ENCODE results near the gene SBNO1. TPM values are rescaled to one million over a fixed set of nuclear protein-coding genes. Genes with fewer than 3 reads are reported as not detected.
"Not testable (repeated sequence)": the region's sequence is repeated elsewhere in the genome, so short reads cannot be mapped to it uniquely, and the experiment has no call there.

SBNO1 gene
- total RNA-seq, 2 donors from 2014 or later: 16.7 to 19.8 TPM

GRCh38 chr12:123387508-123388176, 23.0 kb upstream of the SBNO1 start:
- peaks cover 24% of the 10 kb centered on the region for H3K36me3 ChIP-seq
- no peaks in the 10 kb centered on the region for H3K9me3 ChIP-seq
- peak overlapping the region; percentile 92 to 97 for H3K27ac ChIP-seq
- H3K4me3 ChIP-seq: peak overlapping the region in 1 of 2 donors; percentile 67
- H3K4me1 ChIP-seq: peaks cover 0 to 45% of the 10 kb centered on the region in 2 donors
- no peak for TF ChIP-seq CTCF (IDR thresholded peaks at IDR 0.05)
- DNase-seq (ENCODE audit: low spot score): no peak
- no peaks in the 10 kb centered on the region for H3K27me3 ChIP-seq

- H3K4me1 ChIP-seq: peaks cover 0 to 33% of the 10 kb centered on the region in 2 donors
- H3K4me3 ChIP-seq; H3K27ac ChIP-seq; H3K9me3 ChIP-seq; H3K27me3 ChIP-seq; H3K36me3 ChIP-seq; DNase-seq (ENCODE audit: low spot score): not testable (repeated sequence)
Observed at GRCh38 chr12:123385536-123385935, 20.9 kb upstream of the SBNO1 start.

- DNase-seq (ENCODE audit: low spot score): no peak
Observed at GRCh38 chr12:123384994-123385376, 20.3 kb upstream of the SBNO1 start.

GRCh38 chr12:123384318-123384993, 19.8 kb upstream of the SBNO1 start:
- Histone ChIP-seq H3K27ac (peak overlapping the region; percentile 77 to 79), H3K9me3 (no peaks in the 10 kb centered on the region), H3K36me3 (no peaks in the 10 kb centered on the region), H3K4me1 (peaks cover 0 to 22% of the 10 kb centered on the region in 2 donors), H3K27me3 (no peaks in the 10 kb centered on the region), H3K4me3 (peak overlapping the region; percentile 68 to 84)
- no peak for TF ChIP-seq CTCF (IDR thresholded peaks at IDR 0.05)
- DNase-seq (ENCODE audit: low spot score): no peak

More at GRCh38 chr12:123384994-123385376, 20.3 kb upstream of the SBNO1 start:
- no peak overlapping the region for H3K27ac ChIP-seq
- no peaks in the 10 kb centered on the region for H3K9me3 ChIP-seq
- no peaks in the 10 kb centered on the region for H3K36me3 ChIP-seq
- no peaks in the 10 kb centered on the region for H3K27me3 ChIP-seq
- H3K4me3 ChIP-seq: peak overlapping the region in 1 of 2 donors; percentile 84
- no peak for TF ChIP-seq CTCF (IDR thresholded peaks at IDR 0.05)
- peaks cover 0 to 27% of the 10 kb centered on the region in 2 donors for H3K4me1 ChIP-seq

GRCh38 chr12:123382684-123383083, 18.0 kb upstream of the SBNO1 start:
- H3K4me3 ChIP-seq: no peak overlapping the region
- no peaks in the 10 kb centered on the region for H3K36me3 ChIP-seq
- H3K9me3 ChIP-seq: no peaks in the 10 kb centered on the region
- peaks cover 0 to 14% of the 10 kb centered on the region in 2 donors for H3K4me1 ChIP-seq
- no peak overlapping the region for H3K27ac ChIP-seq
- H3K27me3 ChIP-seq: no peaks in the 10 kb centered on the region
- DNase-seq (ENCODE audit: low spot score): no peak
- TF ChIP-seq CTCF (IDR thresholded peaks at IDR 0.05): no peak

- Histone ChIP-seq H3K4me3 (no peak overlapping the region), H3K27ac (no peak overlapping the region), H3K4me1 (peaks cover 0 to 1% of the 10 kb centered on the region in 2 donors), H3K36me3 (no peaks in the 10 kb centered on the region), H3K9me3 (no peaks in the 10 kb centered on the region), H3K27me3 (no peaks in the 10 kb centered on the region)
- no peak for TF ChIP-seq CTCF (IDR thresholded peaks at IDR 0.05)
- DNase-seq (ENCODE audit: low spot score): no peak
Observed at GRCh38 chr12:123379391-123379790, 14.7 kb upstream of the SBNO1 start.

- H3K9me3 ChIP-seq; H3K4me1 ChIP-seq; H3K27me3 ChIP-seq; H3K36me3 ChIP-seq; H3K27ac ChIP-seq; DNase-seq (ENCODE audit: low spot score); H3K4me3 ChIP-seq: not testable (repeated sequence)
Observed at GRCh38 chr12:123372415-123372814, 7.8 kb upstream of the SBNO1 start.

- H3K27me3 ChIP-seq; H3K4me1 ChIP-seq; H3K4me3 ChIP-seq; H3K27ac ChIP-seq; H3K9me3 ChIP-seq; H3K36me3 ChIP-seq; DNase-seq (ENCODE audit: low spot score): not testable (repeated sequence)
Observed at GRCh38 chr12:123371667-123372368, 7.2 kb upstream of the SBNO1 start.
